Prostate gland (tissue), 2 donors: ENCODE measurements around the gene INTS7. TPM values are rescaled to one million over a fixed set of nuclear protein-coding genes. Genes with fewer than 3 reads are reported as not detected.
A peak's percentile ranks its signal among the peaks of the same experiment; 100 is the strongest.

Source experiments
- DNase-seq: peaks from one replicate; pipeline ENCODE4 v3.0.0-alpha.2; 2019; ENCODE audit warnings: low spot score
- H3K27ac ChIP-seq, 2 donors: fragments of 200-600 bp; sonication (generic); 2 replicates each; pipeline ENCODE4 v1.5.1; 2017 to 2019
- H3K27me3 ChIP-seq: fragments of 200-600 bp; sonication (generic); replicated peaks from 2 replicates; pipeline ENCODE4 v1.5.1; 2019; ENCODE audit not compliant: insufficient read depth
- H3K36me3 ChIP-seq, 2 donors: fragments of 200-600 bp; sonication (generic); 1 replicate in 1 of 2; 2 replicates in 1 of 2; pipeline versions ENCODE4 v1.5.1 to v1.8.1; 2017 to 2019
- H3K4me1 ChIP-seq: fragments of 200-600 bp; sonication (generic); replicated peaks from 2 replicates; pipeline ENCODE4 v1.5.1; 2019
- H3K4me3 ChIP-seq, 2 donors: fragments of 200-600 bp; sonication (generic); 2 replicates each; pipeline ENCODE4 v1.5.1; 2017 to 2019
- H3K9me3 ChIP-seq: fragments of 200-600 bp; sonication (generic); 2 replicates; pipeline ENCODE4 v1.5.1; 2017
- POLR2A ChIP-seq: fragments of 450-650 bp; IDR thresholded peaks from one replicate; pipeline ENCODE4 v1.6.1; 2016; ENCODE audit warnings: antibody characterized with exemption, mild to moderate bottlenecking
- POLR2AphosphoS5 ChIP-seq: sonication (generic); formaldehyde crosslinking; IDR thresholded peaks from one replicate; pipeline ENCODE4 v1.6.1; 2017; ENCODE audit warnings: antibody characterized with exemption
- WGBS: methylation state at CpG from one replicate; pipeline ENCODE4 v1.1.5; 2018; 5-methylcytosine and 5-hydroxymethylcytosine counted together
- intact Hi-C: fragments of 100-400 bp; cut with DNase I; formaldehyde crosslinking; loops from one replicate; pipeline ENCODE4 v1.14.2; 2022
- total RNA-seq, 2 donors: library from RNA; depleted of rRNA; stranded (reverse); fragments of >200 nt; gene quantifications; one replicate each; pipeline ENCODE4 v1.1.0, GENCODE V29; 2016
- TF ChIP-seq, protein P1 (sequence below), 4 experiments: fragments of 200-600 bp in 2 of 4; fragments of 450-650 bp in 2 of 4; sonication (generic) in 2 of 4; IDR thresholded peaks; 1 replicate in 3 of 4; 2 replicates in 1 of 4; pipeline ENCODE4 v1.5.1; 2016 to 2019; ENCODE audit warnings: antibody characterized with exemption in 4 of 4, mild to moderate bottlenecking in 2 of 4, moderate library complexity in 2 of 4

Gene INTS7
- total RNA-seq, result 10 to 100 TPM; 12.5 to 15.5 TPM

DNA sequence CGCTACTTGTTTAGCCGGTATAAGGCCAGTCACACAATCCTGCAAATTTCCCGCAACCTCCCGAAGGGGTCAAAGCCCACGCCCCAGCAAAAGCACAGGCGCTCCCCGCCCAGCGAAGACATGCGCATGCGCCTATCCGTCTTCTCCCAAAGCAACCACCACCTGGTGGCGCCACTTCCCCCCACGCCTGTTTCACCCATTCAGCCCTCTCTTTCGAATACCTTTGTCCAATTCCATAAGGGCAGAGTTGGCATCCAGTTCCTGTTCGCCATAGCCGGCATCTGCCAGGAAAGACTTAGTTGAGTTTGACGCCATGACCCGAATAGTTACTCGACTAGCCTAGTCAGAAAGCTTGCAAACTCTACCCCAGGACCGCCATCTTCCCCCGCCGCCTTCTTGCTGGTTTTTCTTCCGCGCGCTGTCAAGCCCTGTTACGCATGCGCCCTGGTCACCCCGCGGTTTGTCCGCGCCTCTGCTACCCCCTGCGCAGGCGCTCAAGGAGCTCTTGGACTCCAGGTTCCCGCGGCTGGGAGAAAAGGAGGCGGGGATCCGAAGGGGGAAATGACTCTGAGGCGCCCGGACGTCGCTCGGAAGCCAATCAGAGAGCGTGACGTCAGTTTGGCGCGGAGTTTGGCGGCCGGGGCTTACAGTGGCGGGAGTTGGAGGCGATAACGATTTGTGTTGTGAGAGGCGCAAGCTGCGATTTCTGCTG, at the start of gene INTS7, which contains the start of gene DTL:
Gene INTS7 (minus strand): TSS at position 435 of the 712 bp plus-strand sequence. CDS start 120 bp downstream, at position 315.
Gene DTL (plus strand): TSS at position 626 of the 712 bp plus-strand sequence. CDS start 143 bp downstream, outside the sequence.
- peak within 1 kb of the TSS; percentile 85 to 91 for H3K27ac ChIP-seq
- intact Hi-C loops, result loop anchor here (10.0 kb wide), 1 partner anchor 350 kb away; no protein-coding TSS in a partner anchor
- DNase-seq, result peak; percentile 98
- TF ChIP-seq, protein P1, sequence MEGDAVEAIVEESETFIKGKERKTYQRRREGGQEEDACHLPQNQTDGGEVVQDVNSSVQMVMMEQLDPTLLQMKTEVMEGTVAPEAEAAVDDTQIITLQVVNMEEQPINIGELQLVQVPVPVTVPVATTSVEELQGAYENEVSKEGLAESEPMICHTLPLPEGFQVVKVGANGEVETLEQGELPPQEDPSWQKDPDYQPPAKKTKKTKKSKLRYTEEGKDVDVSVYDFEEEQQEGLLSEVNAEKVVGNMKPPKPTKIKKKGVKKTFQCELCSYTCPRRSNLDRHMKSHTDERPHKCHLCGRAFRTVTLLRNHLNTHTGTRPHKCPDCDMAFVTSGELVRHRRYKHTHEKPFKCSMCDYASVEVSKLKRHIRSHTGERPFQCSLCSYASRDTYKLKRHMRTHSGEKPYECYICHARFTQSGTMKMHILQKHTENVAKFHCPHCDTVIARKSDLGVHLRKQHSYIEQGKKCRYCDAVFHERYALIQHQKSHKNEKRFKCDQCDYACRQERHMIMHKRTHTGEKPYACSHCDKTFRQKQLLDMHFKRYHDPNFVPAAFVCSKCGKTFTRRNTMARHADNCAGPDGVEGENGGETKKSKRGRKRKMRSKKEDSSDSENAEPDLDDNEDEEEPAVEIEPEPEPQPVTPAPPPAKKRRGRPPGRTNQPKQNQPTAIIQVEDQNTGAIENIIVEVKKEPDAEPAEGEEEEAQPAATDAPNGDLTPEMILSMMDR (IDR thresholded peaks at IDR 0.05), result peak; percentile 76 to 97 (median 89)
- TF ChIP-seq POLR2A (peak; percentile 45), POLR2AphosphoS5 (peak; percentile 93)
- no peaks in the 10 kb centered on the region for H3K36me3 ChIP-seq
- under 1% methylated on average over 53 of the region's 53 CpGs for WGBS
- no peaks in the 10 kb centered on the region for H3K27me3 ChIP-seq
- H3K9me3 ChIP-seq, result no peaks in the 10 kb centered on the region
- peaks cover 9% of the 10 kb centered on the region for H3K4me1 ChIP-seq
- H3K4me3 ChIP-seq, result peak within 1 kb of the TSS; percentile 44 to 58

- Histone ChIP-seq H3K4me3 (no peak overlapping the region), H3K9me3 (no peaks in the 10 kb centered on the region), H3K27ac (no peak overlapping the region), H3K4me1 (no peaks in the 10 kb centered on the region), H3K36me3 (no peaks in the 10 kb centered on the region), H3K27me3 (no peaks in the 10 kb centered on the region)
- intact Hi-C loops, result no loop called here
- TF ChIP-seq POLR2A, result no peak
- TF ChIP-seq, protein P1 (IDR thresholded peaks at IDR 0.05), result no peak
- WGBS, result 98% methylated on average over 2 of the region's 2 CpGs
- no peak for DNase-seq
These were observed 47.5 kb upstream of the INTS7 start for GRCh38 chr1:212082765-212083406.

GRCh38 chr1:212078826-212079225, 43.5 kb upstream of the INTS7 start:
- WGBS, result 98% methylated on average over 2 of the region's 2 CpGs
- no peak overlapping the region for H3K27ac ChIP-seq
- H3K27me3 ChIP-seq, result no peaks in the 10 kb centered on the region
- intact Hi-C loops, result no loop called here
- no peak overlapping the region for H3K4me3 ChIP-seq
- no peaks in the 10 kb centered on the region for H3K36me3 ChIP-seq
- no peaks in the 10 kb centered on the region for H3K9me3 ChIP-seq
- H3K4me1 ChIP-seq, result no peaks in the 10 kb centered on the region
- TF ChIP-seq POLR2AphosphoS5 (no peak), POLR2A (no peak)
- TF ChIP-seq, protein P1 (IDR thresholded peaks at IDR 0.05), result no peak
- no peak for DNase-seq

GRCh38 chr1:212077028-212077427, 41.7 kb upstream of the INTS7 start:
- Histone ChIP-seq H3K27ac (no peak overlapping the region), H3K9me3 (no peaks in the 10 kb centered on the region), H3K36me3 (no peaks in the 10 kb centered on the region), H3K27me3 (no peaks in the 10 kb centered on the region), H3K4me3 (no peak overlapping the region), H3K4me1 (no peaks in the 10 kb centered on the region)
- intact Hi-C loops, result no loop called here
- WGBS, result 83% methylated on average over 2 of the region's 2 CpGs
- DNase-seq, result no peak
- TF ChIP-seq, protein P1 (IDR thresholded peaks at IDR 0.05), result no peak
- no peak for TF ChIP-seq POLR2A
- TF ChIP-seq POLR2AphosphoS5, result no peak
